HG03565 (cell line): Measurements from ENCODE around the gene FAM149B1.
"Not testable (repeated sequence)": the region's sequence is repeated elsewhere in the genome, so short reads cannot be mapped to it uniquely, and the experiment has no call there.

Experiments used
- ATAC-seq: cut with Tn5 transposase; IDR thresholded peaks from one replicate; pipeline ENCODE4 v1.9.1; 2021; ENCODE audit warnings: mild to moderate bottlenecking, moderate library complexity; ENCODE audit not compliant: unreplicated experiment

FAM149B1 gene

GRCh38 chr10:73229567-73229966, 61.6 kb downstream of the FAM149B1 start:
- no peak for ATAC-seq

DNA sequence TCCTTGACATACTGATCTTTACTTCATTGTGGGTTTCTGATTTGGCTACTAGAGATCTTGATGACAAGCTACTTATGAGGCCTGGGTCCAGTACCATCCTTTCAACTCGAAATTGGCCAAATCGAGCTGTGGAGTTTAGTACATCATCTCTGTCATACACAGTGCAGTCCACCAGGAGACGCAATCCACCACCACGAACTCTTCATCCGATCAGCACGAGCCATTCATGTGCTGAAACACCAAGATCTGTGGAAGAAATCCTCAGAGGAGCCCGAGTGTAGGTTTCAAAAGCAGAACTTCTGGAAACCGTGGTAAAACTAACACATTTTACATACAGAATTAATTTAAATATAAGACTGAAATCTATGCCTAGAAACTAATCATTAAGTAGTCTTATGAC, 65.0 kb downstream of the FAM149B1 start:
- ATAC-seq = no peak

- ATAC-seq = no peak
Observed at GRCh38 chr10:73233883-73234282, 66.0 kb downstream of the FAM149B1 start.

- no peak for ATAC-seq
Observed at GRCh38 chr10:73234695-73235094, 66.8 kb downstream of the FAM149B1 start.

DNA sequence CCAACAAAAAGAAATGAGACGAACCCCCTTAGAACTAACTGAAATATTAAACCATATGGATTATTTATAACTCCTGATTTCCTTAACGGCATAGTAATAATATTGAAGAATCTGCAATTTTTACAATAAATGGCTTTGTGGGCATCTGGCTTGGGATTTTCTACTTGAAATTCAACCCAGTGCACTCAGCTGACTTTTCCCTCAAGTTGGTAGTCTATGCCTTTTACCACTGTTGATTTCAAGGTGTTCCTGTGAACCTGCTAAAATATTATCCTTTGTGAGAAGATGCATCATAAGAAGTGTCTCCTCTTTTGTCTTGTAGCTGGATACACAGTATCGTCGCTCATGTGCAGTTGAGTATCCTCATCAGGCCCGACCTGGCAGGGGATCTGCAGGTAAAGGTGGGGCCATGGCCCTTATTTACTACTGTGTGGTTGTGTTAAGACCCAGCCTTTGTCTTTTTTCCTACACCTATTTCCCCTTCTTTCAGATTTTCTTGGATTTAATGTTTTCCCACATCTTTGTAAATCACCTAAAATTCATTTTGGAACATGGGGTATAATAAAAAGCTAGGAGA, 71.2 kb downstream of the FAM149B1 start:
- no peak for ATAC-seq

DNA sequence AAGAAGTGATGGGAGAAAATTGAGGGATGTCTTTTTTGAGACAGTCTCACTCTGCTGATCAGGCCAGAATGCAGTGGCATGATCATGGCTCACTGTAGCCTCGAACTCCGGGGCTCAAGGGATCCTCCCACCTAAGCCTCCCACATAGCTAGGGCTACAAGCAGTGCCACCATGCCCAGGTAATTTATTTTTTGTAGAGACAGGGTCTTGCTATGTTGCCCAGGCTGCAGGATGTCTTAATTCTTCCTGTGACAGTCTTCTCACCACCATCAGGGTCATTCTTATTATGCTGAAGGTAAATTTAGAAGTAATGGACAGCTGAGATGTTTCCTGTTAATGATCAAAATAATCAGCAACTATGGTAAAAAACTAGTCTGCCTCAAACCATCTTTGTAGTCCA, 72.0 kb downstream of the FAM149B1 start:
- ATAC-seq = no peak

- ATAC-seq = no peak
Observed at GRCh38 chr10:73244866-73245477, 77.1 kb downstream of the FAM149B1 start.

DNA sequence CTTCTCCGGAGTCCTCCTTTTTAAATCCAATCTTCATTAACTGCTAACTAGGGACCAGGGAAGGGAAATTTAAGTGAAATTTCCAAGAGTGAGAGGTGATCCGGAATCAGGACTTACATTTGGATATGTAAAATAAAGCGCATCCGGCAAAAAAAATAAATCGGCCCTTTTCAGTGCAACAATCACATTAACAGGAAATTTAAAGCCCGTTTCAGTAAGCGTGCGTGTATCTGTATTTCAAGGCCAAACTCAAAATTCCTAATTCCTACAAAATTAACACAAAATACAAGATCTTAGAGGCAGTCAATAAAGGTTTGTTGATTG, 78.4 kb downstream of the FAM149B1 start:
- ATAC-seq = no peak

- peak; percentile 73 for ATAC-seq
Observed at GRCh38 chr10:73246646-73247508, 79.0 kb downstream of the FAM149B1 start, which contains the start of gene DNAJC9. Gene DNAJC9 (minus strand): TSS chr10:73247255. CDS start chr10:73247189, 66 bp downstream.

DNA sequence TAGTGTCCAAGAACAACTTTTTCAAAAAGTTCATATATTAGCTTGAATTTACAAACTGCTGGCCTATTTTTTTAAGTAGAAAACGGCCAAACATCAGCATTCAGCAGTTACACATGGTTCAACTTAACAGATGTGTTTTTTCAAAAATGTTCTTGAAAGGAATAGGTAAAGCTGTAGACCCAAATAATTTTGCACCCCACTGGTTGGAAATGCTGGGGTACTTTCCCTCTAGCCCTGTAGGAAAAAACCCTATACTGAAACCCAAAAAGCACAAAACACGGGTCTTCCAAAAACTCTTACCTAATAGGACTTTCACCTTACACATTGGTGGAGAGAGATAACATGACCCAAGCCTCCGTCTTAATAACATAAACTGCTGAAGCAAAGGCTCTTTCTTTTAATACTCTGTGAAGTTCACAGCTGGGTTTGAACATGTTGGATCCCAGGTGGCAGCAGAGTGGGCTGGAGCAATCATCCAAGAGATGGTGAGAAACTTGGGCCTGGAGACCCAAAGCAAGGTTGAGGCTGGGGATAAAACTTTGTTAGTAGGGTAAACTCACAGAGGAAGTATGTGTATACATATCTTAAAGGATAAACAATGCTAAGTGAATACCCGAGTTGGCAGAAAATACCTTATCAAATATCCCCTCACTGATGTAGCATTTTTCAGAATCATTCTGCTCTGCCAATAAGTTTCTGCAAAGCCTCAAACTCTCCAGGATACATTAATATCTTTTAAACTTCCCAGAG, 79.8 kb downstream of the FAM149B1 start:
- ATAC-seq = no peak

- ATAC-seq = no peak
Observed at GRCh38 chr10:73248259-73248724, 80.4 kb downstream of the FAM149B1 start.

DNA sequence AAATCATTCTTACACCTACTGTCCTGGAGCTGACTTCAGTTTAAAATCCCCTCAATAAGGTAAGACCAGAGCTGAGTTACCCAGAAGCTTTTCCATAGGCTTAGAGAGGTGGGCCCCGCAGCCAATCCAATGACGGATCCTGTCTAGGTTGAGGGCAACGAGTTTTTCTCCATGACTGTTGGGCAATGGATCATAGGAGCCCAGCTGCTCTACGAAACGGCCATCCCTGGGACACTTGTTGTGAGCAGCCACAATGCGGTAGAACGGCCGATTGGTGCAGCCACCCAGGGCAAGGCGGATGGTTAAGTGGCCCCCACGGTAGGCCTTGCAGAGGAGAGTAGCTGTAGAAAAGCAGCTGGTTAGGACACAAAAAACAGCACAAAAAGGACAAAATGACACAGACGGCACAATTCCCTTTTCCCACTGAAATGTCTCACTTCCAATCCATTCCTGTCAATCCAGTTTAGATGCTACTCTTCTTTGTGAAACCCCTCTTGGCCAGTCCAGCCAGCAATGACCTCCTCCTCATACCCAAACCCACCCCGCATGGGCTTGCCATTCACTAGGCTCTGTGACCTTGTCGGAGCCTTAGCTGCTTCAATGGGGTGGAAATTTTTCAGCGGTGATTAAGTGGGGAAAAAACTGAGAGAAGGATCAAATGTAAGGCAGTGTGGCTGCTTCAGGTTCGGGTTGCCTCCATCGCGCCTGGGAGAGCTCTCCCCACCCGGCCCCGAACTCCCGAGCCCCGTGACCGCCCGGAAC, 83.9 kb downstream of the FAM149B1 start:
- no peak for ATAC-seq

DNA sequence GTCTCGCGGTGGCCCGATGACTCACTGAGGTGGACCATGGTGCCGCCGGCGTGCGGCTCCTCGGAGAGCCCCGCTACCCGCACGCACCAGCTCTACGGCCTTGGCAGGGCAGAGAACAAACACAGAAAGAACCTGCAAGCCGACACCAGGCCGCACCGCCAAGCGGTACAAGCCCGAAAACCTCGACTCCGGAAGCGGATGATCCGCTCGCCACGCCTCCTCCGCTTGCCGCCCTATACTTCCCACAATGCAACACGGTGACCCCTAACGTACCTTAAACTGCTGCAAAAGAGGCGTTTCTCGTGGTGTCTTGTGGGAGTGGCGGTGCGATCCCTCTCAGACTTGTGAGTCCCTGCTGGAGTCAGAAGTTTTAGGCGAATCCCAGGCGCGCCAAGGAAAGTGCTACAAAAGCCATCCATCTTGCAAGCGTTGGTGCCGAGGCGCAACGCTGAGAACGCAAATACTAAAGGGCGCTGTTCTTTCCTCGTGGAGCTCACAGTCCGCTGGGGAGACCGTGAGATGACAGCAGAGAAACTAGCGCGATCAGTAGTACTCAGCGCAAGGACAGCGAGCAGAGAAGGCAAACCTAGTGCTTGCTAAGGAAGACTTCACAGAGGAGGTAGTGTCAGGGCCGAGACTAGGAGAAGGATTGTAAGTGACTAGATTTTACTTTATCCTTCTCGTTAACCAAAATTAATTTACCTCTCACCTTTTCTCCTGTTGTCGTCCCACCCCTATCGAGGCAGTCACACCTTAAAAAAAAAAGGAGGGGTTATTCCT, 84.7 kb downstream of the FAM149B1 start, which contains the start of gene MRPS16:
MRPS16 (minus strand) TSS at position 200 of the 780 bp plus-strand sequence; CDS start at position 38, 162 bp downstream.
- ATAC-seq = peak; percentile 80

DNA sequence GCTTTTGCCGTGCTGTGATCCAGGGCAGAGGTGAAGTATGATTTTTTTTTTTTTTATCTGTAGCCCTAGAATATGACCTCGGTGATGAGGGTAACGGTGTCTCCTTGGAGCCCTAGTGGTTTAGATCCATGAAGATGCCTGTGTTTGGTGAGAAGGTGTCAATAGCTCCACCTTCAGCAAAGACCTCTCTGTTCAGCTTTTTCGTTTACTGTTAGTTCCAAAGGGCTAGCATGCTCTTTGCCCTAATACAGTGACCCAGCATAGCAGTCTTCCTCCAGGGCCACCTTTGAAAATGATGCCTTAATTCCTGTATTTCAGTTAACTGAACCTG, 85.3 kb downstream of the FAM149B1 start:
- no peak for ATAC-seq

GRCh38 chr10:73258612-73259011, 90.7 kb downstream of the FAM149B1 start:
- ATAC-seq = not testable (repeated sequence)

- no peak for ATAC-seq
Observed at GRCh38 chr10:73261362-73261995, 93.6 kb downstream of the FAM149B1 start.

DNA sequence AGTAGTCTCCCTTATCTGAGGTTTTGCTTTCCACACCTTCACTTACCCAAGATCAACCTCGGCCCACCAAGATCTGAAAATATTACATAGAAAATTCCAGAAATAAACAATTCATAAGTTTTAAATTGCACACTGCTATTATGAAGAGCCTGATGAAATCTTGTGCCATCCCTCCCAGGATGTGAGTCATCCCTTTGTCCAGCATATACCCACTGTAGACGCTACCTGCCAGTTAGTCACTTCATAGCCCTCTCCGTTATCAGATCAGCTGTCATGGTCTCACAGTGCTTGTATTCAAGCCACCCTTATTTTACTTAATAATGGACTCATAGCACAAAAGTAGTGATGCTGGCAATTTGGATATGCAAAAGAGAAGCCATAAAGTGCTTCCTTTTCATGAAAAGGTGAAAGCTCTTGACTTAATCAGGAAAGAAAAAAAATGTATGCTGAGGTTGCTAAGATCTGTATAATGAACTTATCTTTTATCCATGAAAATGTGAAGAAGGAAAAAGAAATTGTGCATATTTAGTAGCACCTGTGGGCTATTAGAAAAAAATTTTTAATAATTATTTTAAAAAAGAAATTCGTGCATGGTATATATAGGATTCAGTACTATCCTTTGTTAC, 94.3 kb downstream of the FAM149B1 start:
- no peak for ATAC-seq

DNA sequence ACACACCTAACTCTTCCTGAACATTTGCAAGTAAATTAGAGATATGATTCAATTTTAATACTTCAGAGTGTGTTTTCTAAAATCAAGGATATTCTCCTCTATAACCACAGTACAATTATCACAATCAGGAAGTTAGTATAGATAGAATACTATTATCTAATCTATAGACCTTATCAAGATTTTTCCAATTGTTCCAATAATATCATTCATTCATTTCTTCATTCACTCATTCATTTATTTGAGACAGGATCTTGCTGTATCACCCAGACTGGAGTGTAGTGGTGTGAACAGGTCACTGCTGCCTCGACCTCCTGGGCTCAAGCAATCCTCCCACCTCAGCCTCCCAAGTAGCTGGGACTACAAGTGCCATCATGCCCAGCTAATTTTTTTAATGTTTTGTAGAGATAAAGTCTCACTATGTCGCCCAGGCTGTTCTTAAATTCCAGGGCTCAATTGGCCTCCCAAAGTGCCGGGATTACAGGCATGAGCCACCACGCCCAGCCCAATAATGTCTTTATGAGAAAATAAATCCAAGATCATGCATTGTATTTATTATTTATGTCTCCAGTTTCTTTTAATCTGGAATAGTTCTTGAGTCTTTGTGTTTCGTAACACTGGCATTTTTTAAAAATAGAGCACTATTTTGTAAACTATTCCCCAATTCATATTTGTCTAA, 95.1 kb downstream of the FAM149B1 start:
- ATAC-seq = no peak
